HFF-Myc (cell line): ENCODE results near the gene CCDC126.
"Not testable (repeated sequence)": the region's sequence is repeated elsewhere in the genome, so short reads cannot be mapped to it uniquely, and the experiment has no call there.

ENCODE experiments used
- DNase-seq: peaks from one replicate; pipeline ENCODE4 v3.0.0-alpha.2; 2011; ENCODE audit warnings: low read depth; ENCODE audit errors: extremely low read depth
- H3K4me3 ChIP-seq: replicated peaks from 2 replicates; pipeline ENCODE4 v1.5.1; 2011; ENCODE audit warnings: low read depth, mild to moderate bottlenecking, control low read depth, low read length
- TF ChIP-seq, protein P1 (sequence below): IDR thresholded peaks from 2 replicates; pipeline ENCODE4 v1.5.1; 2012; ENCODE audit warnings: mild to moderate bottlenecking, low read depth, low read length, control low read depth; ENCODE audit errors: missing control alignments

Gene CCDC126, protein sequence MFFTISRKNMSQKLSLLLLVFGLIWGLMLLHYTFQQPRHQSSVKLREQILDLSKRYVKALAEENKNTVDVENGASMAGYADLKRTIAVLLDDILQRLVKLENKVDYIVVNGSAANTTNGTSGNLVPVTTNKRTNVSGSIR

DNA sequence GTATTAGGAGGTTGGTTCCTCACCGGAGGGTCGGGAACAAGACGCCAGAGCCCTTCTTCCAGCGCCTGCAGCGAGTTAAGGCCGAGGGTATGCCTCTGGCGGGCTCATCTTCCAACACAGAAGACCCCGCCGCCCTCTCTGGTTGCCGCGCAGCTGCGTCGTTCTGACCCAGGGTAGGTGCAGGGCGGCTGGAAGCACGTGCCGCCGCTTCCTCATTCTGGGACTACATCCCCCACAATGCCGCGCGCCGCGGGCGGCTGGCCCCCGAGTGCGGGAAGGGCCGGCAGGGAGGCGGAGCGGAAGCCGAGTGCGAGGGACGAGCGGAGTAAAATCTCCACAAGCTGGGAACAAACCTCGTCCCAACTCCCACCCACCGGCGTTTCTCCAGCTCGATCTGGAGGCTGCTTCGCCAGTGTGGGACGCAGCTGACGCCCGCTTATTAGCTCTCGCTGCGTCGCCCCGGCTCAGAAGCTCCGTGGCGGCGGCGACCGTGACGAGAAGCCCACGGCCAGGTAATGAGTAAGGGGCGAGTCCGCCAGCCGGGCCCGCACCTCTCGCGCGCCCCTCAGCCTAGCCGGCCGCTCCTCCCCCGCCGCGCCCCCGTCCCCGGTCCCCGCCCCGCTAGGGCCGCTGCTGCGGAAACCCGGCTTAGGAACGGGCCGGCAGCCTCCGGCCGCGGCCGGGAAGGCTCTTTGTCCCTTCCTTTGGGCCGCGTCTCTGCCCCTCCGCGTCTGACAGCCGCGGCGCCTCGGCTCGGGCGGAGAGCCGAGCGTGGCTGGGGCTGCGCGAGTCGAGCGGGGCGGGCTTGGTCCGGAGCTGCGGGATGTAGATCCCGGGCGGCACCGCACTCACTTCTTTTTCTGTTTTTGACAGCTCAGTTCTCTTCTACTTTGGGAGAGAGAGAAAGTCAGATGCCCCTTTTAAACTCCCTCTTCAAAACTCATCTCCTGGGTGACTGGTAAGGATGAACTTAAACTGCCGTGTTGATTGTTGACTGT, at the start of gene CCDC126:
Gene CCDC126 (plus strand): TSS at position 289 of the 998 bp plus-strand sequence. CDS start 13,934 bp downstream, outside the sequence.
- TF ChIP-seq, protein P1, sequence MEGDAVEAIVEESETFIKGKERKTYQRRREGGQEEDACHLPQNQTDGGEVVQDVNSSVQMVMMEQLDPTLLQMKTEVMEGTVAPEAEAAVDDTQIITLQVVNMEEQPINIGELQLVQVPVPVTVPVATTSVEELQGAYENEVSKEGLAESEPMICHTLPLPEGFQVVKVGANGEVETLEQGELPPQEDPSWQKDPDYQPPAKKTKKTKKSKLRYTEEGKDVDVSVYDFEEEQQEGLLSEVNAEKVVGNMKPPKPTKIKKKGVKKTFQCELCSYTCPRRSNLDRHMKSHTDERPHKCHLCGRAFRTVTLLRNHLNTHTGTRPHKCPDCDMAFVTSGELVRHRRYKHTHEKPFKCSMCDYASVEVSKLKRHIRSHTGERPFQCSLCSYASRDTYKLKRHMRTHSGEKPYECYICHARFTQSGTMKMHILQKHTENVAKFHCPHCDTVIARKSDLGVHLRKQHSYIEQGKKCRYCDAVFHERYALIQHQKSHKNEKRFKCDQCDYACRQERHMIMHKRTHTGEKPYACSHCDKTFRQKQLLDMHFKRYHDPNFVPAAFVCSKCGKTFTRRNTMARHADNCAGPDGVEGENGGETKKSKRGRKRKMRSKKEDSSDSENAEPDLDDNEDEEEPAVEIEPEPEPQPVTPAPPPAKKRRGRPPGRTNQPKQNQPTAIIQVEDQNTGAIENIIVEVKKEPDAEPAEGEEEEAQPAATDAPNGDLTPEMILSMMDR = no peak
- H3K4me3 ChIP-seq = peak within 1 kb of the TSS; percentile 67
- peak; percentile 56 for DNase-seq

DNA sequence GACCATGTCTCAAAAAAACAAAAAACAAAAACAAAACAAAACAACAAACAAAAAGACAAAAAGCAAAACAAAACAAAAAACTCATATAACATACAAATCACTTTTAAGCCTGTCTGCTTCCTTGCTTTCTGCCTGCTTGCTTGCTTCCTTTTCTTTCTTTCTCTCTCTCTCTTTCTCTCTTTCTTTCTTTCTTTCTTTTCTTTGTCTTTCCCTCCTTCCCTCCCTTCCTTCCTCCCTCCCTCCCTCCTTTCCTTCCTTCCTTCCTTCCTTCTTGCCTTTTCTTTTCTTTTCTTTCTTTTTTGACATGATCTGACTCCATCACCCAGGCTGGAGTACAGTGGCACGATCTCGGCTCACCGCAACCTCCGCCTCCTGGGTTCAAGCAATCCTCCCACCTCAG, 49.5 kb upstream of the CCDC126 start:
- TF ChIP-seq, protein P1 = no peak
- no peak for DNase-seq
- H3K4me3 ChIP-seq = no peak overlapping the region

DNA sequence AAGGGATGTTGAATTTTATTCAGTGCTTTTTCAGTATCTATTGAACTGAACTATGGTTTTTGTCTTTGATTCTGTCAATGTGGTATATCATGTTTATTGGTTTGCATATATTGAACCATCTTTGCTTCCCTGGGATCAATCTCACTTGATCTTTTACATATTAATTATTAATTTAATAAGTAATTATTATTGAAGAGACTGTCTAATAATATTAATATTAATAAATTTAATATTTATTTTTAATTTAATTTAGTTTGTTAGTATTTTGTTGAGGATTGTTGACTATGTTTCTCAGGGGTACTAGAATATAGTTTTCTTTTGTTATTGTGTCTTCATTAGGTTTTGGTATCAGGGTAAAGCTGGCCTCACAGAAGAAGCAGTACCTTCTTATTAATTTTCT, 38.9 kb upstream of the CCDC126 start:
- no peak overlapping the region for H3K4me3 ChIP-seq
- DNase-seq = no peak
- TF ChIP-seq, protein P1 = no peak

DNA sequence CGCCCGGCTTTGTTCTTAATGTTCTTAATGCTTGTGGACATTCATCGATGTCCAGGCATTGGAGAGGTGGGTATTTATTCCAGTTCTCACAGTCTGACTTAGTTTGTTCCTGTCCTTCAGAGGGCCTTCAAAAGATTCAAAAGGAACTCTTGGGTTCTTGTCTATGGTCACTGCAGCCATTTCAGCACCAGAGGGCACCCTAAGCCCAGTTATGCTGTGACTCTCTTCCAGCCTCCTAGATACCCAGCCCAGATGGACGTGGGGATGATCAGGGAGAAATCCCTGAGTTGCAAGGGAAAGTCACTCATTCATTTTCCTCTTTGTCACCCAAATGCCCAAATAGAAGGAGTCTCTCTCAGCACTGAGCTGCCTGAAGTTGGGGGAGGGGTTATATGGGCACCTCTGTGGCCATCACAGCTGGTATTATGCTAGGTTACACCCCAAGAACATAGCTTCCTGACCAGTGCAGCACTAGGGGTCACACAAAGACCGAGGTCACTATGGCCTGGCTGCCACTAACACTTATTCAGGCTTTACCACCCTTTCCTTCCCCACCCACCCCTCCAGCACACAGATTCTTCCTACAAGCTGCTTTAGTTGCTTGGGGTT, 26.5 kb upstream of the CCDC126 start:
- TF ChIP-seq, protein P1 = peak; percentile 87
- H3K4me3 ChIP-seq = no peak overlapping the region
- peak; percentile 66 for DNase-seq

DNA sequence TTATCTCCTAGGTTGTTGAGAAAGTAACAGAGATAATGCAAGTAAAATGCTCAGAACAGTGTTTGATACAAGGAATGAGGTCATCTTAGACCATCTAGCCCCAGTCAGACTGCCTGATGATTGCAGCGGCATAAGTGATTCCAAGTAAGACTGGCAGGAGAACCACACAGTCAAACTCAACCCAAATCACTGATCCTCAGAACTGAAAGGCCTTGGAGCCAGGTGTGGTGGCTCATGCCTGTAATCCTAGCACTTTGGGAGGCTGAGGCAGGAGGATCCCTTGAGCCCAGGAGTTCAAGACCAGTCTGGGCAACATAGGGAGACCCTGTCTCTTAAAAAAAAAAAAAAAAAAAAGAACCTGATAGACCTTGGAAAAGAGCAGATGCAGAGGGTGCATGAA, 15.2 kb upstream of the CCDC126 start:
- DNase-seq = not testable (repeated sequence)

DNA sequence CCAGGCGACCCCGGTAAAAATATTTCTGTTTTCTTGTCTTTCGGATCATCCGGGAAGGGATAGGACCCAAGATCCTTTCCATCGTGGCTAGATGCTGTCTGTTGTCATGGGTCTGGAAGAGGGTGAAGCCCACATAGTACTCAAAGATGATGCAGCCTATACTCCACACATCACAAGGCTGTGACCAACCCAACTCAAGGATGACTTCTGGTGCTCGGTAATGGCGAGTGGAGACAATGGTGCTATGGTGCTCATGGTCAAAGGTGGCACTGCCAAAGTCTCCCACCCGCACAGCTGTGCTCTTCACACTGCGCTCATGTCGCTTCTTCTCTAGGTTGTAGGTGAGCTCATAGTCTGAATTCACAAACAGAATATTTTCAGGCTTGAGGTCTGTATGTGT, 11.9 kb upstream of the CCDC126 start:
- H3K4me3 ChIP-seq, DNase-seq: not testable (repeated sequence)

More for the DNA sequence above, 15.2 kb upstream of the CCDC126 start:
- H3K4me3 ChIP-seq = not testable (repeated sequence)

DNA sequence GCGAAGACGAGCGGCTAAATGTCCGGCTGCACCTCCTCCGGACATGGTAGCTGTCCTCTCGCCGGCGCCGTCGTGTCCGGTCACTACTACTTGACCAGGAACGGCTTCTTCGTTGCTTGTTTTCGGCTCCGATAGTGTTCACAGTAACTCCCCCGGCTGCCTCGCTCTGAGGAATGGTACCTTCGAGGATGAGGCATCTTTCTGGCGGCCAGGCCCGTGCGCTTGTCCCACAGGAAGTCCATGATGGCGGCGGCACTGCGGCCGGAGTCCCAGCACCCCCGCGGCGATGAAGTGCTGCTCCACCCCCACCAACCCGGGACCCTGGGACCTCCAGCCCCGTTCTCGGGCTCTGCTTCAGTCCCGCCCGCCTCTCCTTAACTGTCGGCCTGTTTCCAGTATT, 11.0 kb upstream of the CCDC126 start:
- TF ChIP-seq, protein P1 = no peak
- H3K4me3 ChIP-seq = no peak overlapping the region
- no peak for DNase-seq
